Inflammatory macrophage treated with lipopolysaccharide for 1 hour (primary cell): Measurements from ENCODE around the gene DTNA.
"Not testable (repeated sequence)": the region's sequence is repeated elsewhere in the genome, so short reads cannot be mapped to it uniquely, and the experiment has no call there.

Source experiments
- DNase-seq, 2 donors: peaks; one replicate each; pipeline ENCODE4 v3.0.0-alpha.2; 2020 to 2022

Gene DTNA

GRCh38 chr18:34909637-34910364 lies 199.7 kb downstream of the DTNA start:
- no peak for DNase-seq

DNA sequence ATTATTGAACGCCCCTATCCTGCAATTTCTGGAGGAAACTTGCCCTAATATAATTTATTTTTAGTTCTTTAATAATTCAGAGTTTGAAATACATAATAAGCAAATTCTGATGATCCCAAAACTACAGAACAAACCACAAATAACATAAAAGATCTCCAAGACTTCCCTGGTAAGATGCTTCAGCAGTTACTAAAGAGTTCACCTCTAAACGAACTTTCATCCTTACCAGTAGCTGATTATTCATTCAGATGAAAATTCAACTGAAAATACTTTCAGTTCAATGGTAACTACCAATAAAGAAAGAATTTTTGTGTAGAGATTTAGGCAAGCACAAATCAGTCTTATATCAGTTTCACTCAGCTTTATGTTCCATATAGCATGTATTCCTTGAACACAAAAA lies 201.0 kb downstream of the DTNA start:
- DNase-seq: no peak

GRCh38 chr18:34911661-34912384 lies 201.7 kb downstream of the DTNA start:
- no peak for DNase-seq

DNA sequence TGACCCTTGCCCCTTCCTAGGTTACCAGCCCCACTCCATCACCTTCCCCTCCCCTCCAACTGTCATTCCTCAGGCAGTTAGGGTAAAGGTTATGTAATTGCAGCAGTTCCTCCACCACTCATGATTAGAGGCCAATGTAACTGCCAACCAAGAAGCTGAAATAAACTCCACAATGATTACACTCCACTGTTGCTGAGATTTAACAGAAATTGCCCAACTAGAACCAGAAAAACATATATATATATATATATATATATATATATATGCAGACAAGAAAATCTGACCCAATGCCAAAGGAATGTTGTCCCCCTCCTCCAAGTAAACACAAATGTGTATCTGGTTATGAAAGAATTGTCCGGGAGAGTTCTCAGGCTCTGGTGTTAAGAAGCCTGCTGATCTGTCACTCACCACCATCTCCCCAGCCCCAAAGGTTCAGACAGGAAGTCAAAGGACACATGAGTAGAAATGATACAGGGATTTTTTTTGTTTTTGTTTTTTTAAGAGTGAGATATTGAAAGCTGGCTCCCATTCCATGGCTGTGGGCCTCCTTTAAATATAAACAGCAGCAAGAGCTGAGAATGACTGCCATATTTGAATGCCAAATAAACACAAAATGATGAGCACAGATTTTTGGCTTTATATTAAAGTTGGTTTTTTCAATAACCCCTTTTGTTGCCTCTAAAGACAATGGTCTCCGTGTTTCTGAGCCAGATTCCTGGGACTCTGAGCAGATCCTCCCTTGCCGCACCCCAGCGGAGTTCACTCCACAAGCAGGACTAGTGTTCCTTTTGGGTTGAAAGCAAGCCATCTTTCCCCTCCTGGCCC lies 204.0 kb downstream of the DTNA start:
- DNase-seq: no peak

GRCh38 chr18:34915046-34915445 lies 204.9 kb downstream of the DTNA start:
- no peak for DNase-seq

DNA sequence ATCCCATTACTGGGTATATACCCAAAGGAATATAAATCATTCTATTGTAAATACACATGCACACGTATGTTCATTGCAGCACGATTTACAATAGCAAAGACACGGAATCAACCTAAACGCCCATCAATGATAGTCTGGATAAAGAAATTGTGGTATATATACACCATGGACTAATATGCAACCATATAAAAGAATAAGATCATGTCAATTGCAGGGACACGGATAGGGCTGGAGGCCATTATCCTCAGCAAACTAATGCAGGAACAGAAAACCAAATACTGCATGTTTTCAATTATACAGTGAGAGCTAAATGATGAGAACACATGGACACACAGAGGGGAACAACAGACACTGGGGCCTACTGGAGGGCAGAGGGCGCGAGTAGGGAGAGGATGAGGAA lies 206.4 kb downstream of the DTNA start:
- DNase-seq: not testable (repeated sequence)

- DNase-seq: no peak
These were observed 208.8 kb downstream of the DTNA start for GRCh38 chr18:34918856-34919255.

DNA sequence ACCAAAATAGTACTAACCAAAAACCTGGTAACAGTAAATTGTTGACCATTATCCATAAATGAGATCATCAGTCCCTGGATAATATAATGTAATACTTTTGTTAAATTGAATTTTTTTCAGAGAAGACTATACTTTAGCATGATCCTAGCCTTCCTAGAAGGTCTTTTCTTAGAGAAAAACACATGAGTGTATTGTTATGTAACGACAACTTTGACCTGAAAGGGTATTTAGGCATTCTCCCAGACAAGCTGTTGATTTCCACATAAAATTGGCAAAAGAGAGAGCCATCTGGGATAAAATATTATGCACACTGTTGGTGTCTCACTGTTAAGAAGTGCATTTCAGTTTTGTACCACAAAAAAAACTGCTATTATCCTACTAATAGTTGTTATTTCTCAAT lies 211.1 kb downstream of the DTNA start:
- no peak for DNase-seq

DNA sequence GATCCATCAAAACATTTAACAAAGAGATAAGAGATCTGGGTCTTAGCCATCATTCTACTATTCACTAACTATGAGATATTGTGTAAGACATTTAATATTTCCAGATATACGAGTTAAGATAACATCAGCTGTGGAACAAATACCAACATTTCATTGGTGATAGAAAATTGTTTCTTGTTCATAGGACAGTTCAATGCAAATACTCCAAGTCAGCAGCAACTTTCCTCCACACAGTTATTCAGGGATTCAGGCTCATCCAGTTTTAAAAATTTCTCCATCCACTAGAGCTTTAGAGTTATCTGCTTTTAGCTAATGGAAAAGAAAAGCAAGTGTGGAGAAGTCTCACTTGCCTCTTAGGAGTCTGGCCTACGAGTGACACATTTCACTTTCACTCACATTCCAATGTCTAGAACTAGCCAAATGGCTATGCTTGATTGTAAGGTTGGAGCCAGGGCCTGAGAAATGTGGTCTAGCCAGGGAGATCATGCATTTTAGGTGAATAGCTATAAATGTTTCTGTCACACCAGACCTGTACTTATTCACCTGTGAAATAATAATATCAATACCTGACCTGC lies 211.8 kb downstream of the DTNA start:
- DNase-seq: no peak

- not testable (repeated sequence) for DNase-seq
These were observed 212.5 kb downstream of the DTNA start for GRCh38 chr18:34922594-34922993.

GRCh38 chr18:34923911-34924310 lies 213.8 kb downstream of the DTNA start:
- DNase-seq: no peak

DNA sequence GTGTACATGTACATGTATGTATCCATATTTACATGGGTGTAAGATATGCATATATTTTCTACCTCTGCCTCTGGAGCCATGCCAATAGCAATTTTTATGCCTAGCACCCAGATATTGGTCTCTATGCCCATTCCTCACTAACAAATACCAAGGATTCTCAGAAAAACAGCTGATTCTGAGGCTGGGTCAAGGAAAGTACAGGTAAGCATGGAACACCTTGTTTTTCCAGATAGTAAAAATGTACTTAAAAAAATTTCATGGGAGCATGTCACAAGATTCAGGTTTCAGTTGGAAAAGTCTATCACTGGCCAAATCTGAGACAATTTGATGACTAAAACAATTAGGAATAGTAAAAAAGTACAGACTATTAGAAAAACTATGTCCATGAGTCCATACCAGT lies 216.6 kb downstream of the DTNA start:
- DNase-seq: no peak

GRCh38 chr18:34928088-34928753 lies 218.1 kb downstream of the DTNA start:
- DNase-seq: no peak

GRCh38 chr18:34928754-34929335 lies 218.7 kb downstream of the DTNA start:
- no peak for DNase-seq

DNA sequence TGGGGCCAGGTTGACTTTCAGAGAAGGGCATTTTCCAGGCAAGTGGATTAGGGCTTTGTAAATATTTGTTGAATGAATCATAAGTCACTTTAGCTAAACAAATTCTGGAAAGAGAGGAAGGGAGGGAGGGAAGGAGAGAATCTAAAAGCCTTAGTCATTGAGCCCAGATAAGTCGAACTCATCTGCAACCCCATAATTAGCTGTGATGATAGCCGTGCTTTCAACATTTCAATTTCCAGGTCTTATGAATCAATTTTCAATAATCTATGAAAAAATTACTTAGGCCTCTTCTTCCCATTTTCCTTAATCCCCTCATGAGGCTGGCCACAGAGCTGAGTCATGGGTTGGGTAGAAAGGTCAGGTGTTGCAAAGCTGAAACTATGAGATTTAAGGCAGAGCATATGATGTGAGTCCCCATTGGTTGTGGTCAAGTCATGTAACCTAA lies 219.3 kb downstream of the DTNA start:
- DNase-seq: no peak

DNA sequence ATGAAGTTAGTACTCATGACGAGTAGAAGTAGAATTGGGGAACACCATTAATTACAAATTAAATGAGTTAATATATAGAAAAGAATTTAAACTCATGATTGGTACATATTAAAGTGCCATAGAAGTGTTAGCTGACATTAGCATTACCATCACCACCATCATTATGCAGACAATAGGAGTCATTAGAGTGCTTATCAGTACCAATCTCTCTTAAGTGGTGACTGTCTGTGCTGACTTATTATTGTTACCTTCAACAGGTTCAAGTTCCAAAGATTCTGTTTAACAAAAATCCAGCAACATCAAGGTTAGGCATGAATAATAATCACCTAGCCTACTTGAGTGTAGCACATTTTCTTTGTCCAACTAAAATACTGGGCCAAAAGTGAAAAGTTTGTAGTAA lies 222.3 kb downstream of the DTNA start:
- DNase-seq: no peak

DNA sequence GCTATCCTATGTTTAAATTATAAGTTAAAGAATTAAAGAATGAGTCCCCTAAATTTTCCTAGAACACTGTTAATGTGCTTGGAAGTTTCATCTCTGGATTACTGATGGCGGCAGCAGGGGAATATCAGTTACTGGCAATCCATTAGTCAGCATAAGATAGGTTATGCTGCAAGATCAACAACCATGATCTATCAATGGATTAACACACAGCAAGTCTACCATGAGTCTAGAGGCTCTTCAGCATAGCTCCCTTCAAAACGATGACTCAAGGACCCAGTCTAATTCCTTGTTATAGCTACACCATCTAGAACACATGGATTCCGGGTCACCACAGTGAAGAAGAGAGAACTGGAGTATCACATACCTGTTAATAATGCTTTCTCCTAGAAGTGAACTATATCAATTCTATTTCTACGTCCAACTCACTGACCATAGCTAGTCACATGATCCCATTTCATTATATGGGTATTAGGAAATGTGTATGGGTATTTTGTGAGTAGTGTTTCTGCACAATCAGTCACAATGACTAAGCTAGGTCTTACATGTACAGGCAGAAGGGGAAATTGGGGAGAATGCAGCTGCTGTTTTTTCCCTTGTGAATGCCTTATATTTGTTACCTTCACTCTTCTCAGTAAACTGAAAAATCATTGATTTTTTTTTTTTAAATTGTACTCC lies 222.8 kb downstream of the DTNA start:
- peak; percentile 9 to 31 for DNase-seq

DNA sequence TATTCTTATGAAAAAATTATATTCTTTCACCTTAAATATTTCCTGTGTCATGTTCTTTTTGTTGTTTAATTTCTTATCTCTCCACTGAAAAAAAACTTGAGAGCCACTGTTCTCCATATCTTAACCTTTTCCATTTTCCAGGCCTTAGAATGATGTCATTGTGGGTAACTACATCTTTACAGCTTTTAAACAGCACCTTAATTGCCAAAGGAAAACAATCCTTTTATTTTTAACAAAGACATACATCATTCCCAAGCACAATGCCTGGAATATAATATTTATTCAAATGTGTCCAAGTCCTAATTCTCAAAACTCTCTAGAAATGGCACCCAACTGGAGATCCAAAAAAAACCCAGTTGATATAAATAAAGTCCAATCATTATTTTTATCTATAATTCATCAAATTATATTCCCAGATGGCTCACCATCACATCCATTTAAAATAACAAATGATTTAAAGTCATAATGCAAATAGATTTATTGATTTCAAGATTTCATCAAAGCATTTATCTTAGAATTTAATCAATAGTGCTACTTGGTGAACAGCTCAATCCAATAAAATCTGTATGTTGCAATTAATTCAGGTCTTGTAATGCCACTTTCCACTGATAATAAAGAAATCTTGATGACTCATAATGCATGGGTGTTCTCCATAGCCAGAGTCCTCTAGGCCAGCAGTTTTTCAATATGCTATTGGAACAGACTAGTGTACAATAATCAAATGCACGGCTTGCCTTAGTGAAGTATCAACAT lies 224.0 kb downstream of the DTNA start:
- no peak for DNase-seq

DNA sequence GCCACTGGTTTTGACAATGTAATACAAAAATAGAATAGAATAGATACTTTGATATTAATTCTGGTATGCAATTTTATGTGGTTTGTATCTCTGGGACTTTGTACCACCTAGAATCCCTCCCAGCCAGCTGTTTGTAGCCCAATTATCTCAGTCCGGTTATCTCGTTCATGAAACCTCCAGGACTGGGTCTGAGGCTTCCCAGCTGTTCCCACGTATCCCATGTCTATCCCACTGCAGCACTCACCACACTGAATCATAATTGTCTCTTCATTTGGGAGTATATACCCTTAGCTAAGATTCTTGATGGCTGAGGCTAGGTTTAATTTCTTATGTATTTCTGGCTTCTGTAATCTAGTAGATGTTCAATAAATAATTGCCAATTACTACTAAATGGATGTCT lies 226.7 kb downstream of the DTNA start:
- DNase-seq: no peak

- no peak for DNase-seq
These were observed 228.0 kb downstream of the DTNA start for GRCh38 chr18:34938090-34938489.
